ENCODE measurements around the gene MCOLN3.
"Not testable (repeated sequence)": the region's sequence is repeated elsewhere in the genome, so short reads cannot be mapped to it uniquely, and the experiment has no call there.

The MCOLN3 gene

DNA sequence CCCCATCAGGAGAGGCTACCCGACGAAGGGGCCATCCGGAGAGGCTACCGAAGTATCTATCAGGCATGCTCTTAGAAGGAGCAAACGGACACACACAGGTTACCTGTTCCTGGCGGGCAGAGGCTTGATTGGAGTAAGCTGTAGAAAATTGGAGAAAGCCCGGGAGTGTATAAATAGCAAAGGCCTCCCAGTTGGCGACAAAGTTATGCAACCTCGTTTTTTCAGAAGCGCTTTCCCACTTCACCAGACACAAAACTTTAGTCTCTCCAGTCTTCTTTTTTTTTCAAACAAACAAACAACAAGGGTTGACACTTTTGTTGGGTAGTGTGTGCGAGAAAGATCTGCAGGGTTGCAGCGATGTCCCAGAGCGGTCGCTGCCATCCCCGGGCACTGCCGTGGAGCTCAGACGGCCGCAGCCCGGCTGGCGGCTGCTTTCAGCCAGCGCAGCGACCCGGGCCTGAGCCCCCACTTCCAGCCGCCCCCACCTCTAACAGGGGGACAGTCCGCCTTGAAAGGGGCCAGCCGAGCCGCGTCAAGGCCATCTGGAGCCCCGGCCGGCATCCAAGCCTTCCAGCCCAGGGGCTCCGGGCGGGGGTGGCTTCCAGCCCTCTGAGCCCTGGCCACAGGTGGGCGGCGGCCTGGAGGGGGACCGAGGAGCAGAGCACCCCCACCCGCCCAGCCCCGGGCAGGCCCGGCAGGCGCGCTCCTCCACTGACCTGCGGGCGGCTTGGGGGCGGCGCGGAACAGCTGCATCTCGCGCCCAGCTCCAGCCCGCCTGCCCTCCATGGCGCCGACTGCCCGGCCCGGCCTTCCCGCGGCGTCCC, 616 bp downstream of the MCOLN3 start:
- DNase-seq (ENCODE audit: low spot score) = no peak

DNA sequence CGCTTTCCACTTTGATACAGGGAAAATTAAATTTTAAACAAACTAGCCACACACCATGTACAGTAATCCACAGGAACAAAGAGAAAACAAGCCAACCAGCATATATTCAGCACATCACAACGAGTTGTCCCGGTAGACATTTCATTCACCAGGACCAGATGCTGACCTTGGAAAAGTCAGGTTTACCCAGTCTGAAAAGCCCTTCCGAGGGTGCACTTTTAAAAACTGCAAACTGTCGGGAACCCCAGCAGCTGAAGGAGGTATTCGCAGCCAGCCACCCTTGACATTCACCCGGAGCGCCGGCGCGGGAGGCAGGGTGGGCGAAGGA, 1.2 kb downstream of the MCOLN3 start:
- no peak for DNase-seq (ENCODE audit: low spot score)

DNA sequence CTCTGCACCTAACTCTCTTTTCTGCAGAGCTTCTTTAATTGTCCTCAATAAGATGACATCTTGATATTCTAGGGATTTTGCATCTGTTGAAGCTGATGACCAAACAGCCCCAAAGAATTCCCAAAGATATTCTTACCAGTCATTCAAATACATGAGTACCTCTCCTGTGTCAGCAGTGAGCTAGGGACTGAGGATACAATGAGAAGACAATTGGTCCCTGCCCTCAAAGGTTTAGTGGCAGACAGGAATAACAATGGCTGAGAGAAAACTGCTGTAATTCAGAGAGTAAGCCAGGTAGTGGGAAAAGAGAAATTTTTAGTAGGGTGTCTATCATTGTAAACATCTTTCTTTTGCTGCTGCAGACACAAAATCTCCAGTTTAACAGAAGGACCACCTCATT, 5.9 kb downstream of the MCOLN3 start:
- DNase-seq (ENCODE audit: low spot score) = no peak

GRCh38 chr1:85041793-85042192, 6.5 kb downstream of the MCOLN3 start:
- no peak for DNase-seq (ENCODE audit: low spot score)

DNA sequence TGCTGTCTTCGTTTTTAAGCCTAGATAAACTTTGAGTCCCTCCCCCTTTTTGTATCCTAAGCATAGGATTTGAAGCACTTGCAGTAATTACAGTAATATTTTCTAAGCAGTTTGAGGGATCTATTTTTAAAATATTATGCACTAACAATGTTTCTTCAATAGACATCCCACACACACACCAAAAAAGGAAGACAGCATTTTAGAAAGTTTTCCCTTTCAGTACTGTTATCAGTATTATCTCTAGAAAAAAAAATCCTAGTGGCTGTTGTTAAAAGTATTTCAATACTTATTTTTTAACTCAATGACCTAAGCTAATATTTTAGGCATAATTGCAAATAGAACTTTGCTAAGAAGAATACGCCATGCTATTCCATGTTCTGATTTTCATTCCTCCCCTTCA, 15.1 kb downstream of the MCOLN3 start:
- no peak for DNase-seq (ENCODE audit: low spot score)

DNA sequence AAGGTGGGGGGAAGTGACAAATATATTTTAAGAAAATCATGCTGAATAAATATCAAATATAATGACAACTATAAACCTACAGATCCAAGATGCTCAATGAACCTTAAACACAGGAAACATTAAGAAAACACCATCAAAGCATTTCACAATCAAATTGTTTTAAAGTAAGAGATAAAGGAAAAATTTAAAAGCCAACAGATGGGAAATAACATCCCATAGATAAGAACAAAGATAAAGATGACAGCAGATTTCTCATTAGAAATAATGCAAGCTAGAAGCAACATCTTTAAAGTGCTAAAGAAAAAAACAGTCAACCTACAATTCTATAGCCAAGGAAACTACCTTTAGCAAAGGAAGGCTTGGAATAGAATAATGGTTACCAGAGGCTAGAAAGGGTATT, 17.8 kb downstream of the MCOLN3 start:
- no peak for DNase-seq (ENCODE audit: low spot score)

DNA sequence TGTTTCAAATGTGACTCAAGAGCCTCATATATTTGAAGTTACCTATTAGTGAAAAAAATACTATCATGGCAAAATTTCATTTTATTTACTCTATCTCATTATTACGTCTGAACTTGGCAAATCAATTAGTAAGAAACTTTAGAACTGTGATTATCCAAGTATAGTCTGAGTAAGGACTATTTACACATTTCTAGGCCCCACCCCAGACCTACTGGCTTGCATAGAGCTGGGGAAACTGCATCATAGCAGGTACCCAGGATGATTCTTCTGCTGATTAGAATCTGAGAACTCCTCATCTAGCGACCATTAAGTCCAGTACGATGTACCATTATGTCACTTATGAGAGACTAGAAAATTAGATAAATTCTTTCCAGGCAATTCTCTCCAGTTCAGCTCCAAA, 20.1 kb downstream of the MCOLN3 start:
- DNase-seq (ENCODE audit: low spot score) = no peak

- no peak for DNase-seq (ENCODE audit: low spot score)
Measured at GRCh38 chr1:85027242-85027983, 20.9 kb downstream of the MCOLN3 start.

- DNase-seq (ENCODE audit: low spot score) = no peak
Measured at GRCh38 chr1:85025940-85026339, 22.4 kb downstream of the MCOLN3 start.

DNA sequence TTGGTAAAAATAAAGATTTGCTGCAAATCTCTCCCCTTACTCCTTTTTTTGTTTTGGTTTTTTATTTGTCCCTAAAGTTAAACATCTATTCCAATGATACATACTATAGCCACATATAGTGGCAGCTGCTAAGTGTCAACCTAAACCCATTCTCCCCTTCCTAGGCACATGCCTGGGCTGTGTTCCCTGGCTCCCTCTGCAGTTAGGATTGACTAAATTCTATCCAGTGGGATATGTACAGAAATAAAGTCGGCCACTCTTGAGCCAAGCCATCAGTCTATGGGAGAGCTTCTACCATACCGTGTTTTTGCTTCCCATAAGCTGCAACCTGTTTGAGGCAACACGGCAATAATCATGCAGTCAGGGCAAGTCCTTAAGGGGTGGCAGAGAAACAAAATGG, 23.6 kb downstream of the MCOLN3 start:
- DNase-seq (ENCODE audit: low spot score) = no peak

GRCh38 chr1:85022700-85023099, 25.6 kb downstream of the MCOLN3 start:
- no peak for DNase-seq (ENCODE audit: low spot score)

GRCh38 chr1:85019994-85020393, 28.3 kb downstream of the MCOLN3 start:
- no peak for DNase-seq (ENCODE audit: low spot score)

GRCh38 chr1:85015826-85016225, 32.5 kb downstream of the MCOLN3 start:
- no peak for DNase-seq (ENCODE audit: low spot score)

DNA sequence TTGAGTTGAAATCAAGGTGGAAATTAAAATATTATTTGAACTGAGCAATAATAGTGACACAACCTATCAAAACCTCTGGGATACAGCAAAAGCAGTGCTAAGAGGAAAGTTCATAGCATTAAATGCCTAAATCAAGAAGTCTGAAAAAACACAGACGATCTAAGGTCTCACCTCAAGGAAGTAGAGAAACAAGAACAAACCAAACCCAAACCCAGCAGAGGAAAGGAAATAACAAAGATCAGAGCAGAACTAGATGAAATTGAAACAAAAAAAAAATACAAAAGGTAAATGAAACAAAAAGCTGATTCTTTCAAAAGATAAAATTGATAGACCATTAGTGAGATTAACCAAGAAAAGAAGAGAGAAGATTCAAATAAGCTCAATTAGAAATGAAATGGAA, 42.7 kb downstream of the MCOLN3 start:
- DNase-seq (ENCODE audit: low spot score) = not testable (repeated sequence)

GRCh38 chr1:85001742-85002141, 46.6 kb downstream of the MCOLN3 start:
- no peak for DNase-seq (ENCODE audit: low spot score)

GRCh38 chr1:84998642-84999280, 49.5 kb downstream of the MCOLN3 start:
- no peak for DNase-seq (ENCODE audit: low spot score)

GRCh38 chr1:84997667-84998600, 50.4 kb downstream of the MCOLN3 start:
- no peak for DNase-seq (ENCODE audit: low spot score)

- no peak for DNase-seq (ENCODE audit: low spot score)
Measured at GRCh38 chr1:84996846-84997666, 51.2 kb downstream of the MCOLN3 start, which contains the start of gene MCOLN2. Gene MCOLN2, minus strand, starts transcription at chr1:84997113. Its CDS starts 241 bp downstream, at chr1:84996872.

GRCh38 chr1:84995484-84996334, 52.6 kb downstream of the MCOLN3 start:
- DNase-seq (ENCODE audit: low spot score) = no peak
